GM18520 (cell line): ENCODE data around the gene PCYT1A.
"Not testable (repeated sequence)": the region's sequence is repeated elsewhere in the genome, so short reads cannot be mapped to it uniquely, and the experiment has no call there.

Experiments used
- ATAC-seq: cut with Tn5 transposase; IDR thresholded peaks from one replicate; pipeline ENCODE4 v1.9.1; 2021; ENCODE audit not compliant: unreplicated experiment

The PCYT1A gene

GRCh38 chr3:196216681-196217211 is 70.8 kb downstream of the PCYT1A start:
- ATAC-seq = no peak

DNA sequence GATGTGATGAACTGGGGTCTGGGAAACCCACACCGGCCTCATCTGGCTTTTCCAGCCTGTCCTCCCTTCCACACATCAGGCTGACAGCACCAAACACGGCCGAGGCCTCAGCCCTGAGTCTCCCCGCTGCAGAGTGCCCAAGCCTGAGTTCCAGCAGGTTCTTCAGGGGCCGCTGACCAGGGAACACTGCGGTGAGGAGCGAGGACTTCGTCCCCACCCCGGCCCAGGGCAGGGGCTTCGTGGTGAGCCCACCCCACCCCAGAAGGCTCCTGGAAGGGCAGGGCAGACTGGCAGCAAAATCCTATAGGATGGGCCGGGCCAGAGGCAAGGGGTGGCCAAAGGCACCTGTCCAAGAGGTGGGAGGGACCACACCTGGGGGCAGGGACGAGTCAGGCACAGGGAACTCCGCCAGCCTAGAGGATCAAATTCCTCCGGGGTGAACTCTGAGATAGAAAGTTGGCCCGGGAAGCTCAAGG is 71.4 kb downstream of the PCYT1A start, which contains the start of gene SLC51A:
SLC51A (plus strand) TSS at position 446 of the 476 bp plus-strand sequence. CDS start 179 bp downstream, outside the sequence.
- ATAC-seq = no peak

- ATAC-seq = no peak
These were observed 72.0 kb downstream of the PCYT1A start for GRCh38 chr3:196215493-196216020.

GRCh38 chr3:196214783-196215441 is 72.6 kb downstream of the PCYT1A start:
- no peak for ATAC-seq

- no peak for ATAC-seq
These were observed 76.6 kb downstream of the PCYT1A start, which contains the start of gene ZDHHC19 for GRCh38 chr3:196210673-196211556. Gene ZDHHC19 (minus strand): TSS chr3:196211400. CDS start chr3:196211315, 85 bp downstream.

DNA sequence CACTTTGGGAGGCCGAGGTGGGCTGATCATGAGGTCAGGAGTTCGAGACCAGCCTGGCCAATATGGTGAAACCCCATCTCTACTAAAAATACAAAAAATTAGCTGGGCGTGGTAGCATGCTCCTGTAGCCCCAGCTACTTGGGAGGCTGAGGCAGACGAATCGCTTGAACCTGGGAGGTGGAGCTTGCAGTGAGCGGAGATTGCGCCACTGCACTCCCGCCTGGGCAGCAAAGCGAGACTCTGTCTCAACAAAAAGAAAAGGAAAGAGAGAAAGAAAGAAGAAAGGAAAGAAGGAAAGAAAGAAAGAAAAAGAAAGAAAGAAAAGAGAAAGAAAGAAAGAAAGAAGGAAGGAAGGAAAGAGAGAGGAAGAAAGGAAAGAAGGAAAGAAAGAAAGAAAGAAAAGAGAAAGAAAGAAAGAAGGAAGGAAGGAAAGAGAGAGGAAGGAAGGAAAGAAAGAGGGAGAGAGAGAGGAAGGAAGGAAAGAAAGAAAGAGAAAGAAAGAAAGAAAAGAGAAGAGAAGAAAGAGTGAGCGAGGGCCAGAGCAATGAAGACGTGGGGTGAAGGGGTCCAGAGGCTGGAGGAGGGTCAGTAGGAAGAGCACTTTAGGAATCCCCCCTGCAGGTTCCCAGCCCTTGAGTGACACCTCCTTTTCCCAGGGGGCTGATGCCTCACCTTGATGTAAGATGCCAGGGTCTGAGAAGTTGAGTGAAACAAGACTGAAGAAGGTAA is 77.4 kb downstream of the PCYT1A start:
- ATAC-seq = not testable (repeated sequence)

- no peak for ATAC-seq
These were observed 78.4 kb downstream of the PCYT1A start for GRCh38 chr3:196208942-196209695.

DNA sequence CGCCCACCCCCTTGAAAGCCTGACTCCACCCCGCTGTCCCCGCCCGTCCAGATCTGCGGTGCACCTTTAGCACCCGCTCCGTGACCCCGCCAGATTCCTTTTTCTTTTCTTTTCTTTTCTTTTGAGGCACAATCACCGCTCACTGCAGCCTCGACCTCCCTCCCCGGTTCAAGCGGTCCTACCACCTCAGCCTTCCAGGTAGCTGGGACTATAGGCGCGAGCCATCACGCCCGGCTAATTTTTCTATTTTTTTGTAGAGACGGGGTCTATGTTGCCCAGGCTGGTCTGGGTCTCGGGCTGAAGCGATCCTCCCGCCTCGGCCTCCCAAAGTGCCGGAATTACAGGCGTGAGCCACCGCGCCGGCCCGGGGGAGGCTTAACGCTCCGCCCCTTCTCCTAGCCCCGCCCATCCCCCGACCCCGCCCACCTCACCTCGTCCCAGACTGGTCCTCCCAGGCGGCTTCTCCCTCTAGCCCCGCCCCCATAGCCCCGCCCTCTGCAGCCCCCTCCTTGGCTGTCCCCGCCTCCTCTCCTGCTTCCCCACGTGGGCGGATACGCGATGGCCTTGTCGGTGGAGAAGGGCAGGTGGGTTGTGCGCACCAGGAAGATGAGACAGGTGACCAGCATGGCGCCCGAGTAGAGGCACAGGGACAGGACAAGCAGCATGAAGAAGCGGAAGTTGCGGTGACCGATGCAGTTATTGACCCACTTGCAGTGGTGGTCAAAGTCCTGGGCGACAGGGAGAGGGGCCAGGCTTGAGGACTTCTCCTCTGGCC is 79.5 kb downstream of the PCYT1A start:
- no peak for ATAC-seq

DNA sequence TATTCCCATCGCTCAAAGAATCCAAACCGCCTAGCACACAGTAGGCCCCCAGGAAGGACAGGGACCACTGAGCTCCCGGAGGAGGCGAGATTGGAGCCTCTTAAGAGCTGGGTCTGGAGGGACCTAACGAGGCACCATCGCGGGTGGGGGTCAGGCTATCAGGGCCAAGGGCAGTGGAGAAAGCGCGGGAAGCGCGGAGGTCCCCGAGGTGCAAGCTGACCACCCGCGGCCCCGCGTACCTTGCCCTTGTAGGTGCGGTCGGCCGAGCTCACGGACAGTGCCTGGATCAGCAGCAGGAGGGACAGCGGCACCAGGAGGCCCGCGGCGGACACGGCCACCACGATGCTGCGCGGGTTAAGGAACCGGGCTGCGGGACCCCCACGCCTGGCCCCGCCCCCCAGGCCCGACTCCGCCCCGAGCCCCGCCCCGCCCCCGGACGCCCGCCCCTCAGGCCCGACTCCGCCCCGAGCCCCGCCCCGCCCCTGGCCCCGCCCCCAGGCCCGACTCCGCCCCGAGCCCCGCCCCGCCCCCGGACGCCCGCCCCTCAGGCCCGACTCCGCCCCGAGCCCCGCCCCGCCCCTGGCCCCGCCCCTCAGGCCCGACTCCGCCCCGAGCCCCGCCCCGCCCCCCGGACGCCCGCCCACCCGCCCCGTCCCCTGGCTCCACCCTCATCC is 80.2 kb downstream of the PCYT1A start:
- ATAC-seq = no peak

GRCh38 chr3:196205442-196206205 is 81.9 kb downstream of the PCYT1A start:
- ATAC-seq = not testable (repeated sequence)

DNA sequence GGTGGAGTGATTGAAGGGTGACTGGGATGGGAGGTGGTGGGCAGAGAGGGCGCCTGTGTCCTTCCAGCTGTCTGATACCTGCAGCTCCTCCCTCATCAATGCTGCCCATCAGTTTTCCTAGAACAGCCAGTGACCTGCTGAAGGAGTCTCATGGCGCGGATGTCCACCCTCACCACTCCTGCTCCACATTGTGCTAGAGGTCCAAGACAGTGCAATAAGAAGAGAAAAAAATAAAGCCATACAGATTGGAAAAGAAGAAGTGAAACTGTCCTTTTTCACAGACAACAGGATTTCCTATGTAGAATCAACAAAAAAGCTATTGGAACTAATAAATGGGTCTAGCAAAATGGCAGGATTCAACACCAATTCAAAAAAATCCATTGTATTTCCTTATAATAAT is 83.7 kb downstream of the PCYT1A start:
- ATAC-seq = no peak

GRCh38 chr3:196202516-196202970 is 85.0 kb downstream of the PCYT1A start:
- ATAC-seq = no peak

DNA sequence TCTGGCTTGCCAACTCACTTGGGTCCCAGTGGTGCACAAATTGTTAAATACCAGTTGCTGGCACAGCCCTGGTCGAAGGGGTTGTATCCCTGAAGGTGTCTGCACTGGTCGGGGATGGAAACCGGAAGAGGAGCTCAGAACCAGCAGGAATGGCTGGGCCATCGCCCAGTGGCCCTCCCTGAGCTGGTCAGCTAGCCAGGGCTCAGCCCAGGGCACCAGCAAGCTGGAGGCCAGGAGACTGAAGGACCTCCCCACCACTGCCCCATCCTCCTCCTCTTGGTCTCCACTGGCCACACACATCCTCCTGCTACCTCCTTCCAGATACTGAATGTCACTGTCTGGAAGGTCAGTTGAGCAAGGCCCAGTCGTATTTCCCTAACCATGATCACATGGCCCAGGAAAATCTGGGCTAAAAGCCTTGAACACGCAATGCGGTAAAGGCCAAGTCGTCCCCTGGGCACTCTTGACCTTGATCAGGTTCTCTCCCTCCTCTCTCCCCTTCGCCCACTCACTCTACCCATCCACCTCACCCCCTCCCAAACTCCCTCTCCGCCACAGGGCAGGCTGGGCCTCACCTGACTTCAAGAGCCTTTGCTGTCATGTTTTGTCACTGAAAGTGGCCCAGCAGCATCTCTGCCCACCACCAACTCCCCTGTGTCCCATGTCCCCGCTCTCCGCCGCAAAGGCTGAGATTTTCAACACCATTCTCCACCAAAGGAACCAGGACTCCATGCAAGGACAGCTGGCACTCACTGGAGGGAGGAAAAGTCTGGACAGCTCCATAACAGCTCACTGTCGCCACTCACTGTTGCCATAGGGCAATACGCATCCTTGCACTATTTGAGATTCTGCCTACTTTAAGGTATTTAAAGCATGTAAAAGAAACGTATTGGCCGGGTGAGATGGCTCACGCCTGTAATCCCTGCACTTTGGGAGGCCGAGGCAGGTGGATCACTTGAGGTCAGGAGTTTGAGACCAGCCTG is 88.5 kb downstream of the PCYT1A start:
- no peak for ATAC-seq

- no peak for ATAC-seq
These were observed 89.3 kb downstream of the PCYT1A start for GRCh38 chr3:196198081-196198675.

DNA sequence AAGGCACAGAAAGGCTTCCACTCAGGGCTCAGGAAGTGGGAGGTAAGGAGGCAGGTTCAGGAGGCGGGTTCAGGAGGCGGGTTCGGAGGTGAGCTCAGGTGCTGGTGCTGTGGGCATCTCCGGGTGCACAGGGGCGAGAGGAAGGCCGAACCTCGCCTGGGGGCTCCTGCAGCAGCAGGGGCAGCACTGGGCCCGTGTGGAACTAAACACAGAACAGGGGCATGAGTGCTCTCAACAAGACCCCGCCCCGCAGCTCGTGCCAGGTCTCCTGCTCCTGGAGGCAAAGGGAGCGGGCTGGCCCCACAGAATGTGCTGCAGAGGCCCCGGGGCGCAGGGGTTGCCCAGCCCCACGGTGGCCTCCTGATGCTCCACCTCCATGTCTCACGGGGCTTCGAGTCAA is 90.0 kb downstream of the PCYT1A start:
- ATAC-seq = no peak

DNA sequence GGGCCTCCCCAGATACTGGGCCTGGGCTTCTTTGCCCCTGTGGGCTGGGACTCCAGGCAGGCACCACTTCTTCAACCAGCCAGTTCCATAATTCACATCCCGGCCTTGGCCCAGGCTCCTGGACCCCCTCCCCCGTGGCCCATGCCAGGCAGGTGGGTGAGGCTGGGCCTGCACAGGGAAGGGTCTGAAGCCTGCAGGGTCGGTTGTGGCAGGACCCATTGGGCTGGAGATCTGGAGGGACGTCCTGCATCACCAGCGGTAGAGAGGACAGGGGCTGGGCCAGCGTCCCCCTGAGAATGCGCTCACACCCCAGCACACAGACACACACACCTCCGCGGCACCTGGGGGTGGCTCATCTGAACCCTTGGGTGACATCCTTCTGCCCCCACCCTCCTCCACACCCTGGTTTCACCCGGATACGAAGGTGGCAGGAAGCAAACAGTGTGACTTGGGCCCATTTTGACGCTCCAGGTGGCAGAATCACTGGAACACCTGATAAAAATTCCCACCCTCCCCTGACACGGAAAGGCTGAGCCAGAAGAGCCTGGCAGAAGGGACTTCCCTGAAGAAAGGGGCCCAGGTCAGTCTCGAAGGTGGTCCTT is 91.8 kb downstream of the PCYT1A start:
- no peak for ATAC-seq
